ENCODE results near the gene SLC25A12. TPM values are rescaled to one million over a fixed set of nuclear protein-coding genes. Genes with fewer than 3 reads are reported as not detected.

Gene SLC25A12
- total and polyA plus RNA-seq, 2 of the 13 experiments (the other 11 are each of a cell fraction or from before 2014, with no cell fraction given), result 8.1 to 15.9 TPM

DNA sequence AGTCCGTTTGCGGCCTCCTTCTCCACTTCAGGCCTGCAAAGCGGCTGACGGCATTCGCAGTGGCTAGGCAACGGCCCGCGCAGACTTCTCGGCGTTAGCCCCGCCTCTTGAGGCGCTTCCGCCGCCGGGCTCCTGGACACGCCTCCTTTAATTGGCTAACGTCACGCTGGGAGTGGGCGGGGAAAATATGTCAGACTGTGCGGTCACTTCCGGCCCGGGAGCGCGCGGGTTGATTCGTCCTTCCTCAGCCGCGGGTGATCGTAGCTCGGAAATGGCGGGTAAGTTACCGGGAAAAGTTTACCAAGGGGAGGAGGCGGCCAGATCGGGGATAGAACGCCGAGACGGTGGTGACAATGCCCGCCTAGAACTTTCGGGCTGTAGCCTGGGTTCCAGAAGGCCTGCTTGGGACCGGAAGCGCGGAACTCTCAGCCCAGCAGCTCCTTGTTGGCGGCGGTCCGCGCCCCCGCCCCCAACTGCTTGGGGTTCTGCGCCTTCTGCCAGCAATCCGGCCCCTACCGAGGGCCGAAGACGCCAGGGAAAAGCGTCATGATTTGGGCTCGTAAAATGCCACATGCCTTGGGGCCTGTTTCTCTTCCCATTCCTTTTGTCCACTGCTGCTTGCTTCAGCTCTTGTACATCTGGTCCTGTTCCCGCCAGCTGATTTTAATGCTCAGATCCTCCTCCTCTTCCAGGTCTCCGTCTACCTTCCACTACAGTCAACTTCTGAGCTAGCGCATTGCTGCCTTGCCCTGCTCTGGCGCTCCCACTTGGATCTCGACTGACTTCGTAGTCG lies 28.4 kb upstream of the SLC25A12 start, which contains the start of gene HAT1 (continued):
- peak; percentile 65 for TF ChIP-seq SALL1 (CRISPR knock-in tag; IDR thresholded peaks at IDR 0.05)
- TF ChIP-seq, protein P1, sequence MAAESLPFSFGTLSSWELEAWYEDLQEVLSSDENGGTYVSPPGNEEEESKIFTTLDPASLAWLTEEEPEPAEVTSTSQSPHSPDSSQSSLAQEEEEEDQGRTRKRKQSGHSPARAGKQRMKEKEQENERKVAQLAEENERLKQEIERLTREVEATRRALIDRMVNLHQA (CRISPR knock-in tag; IDR thresholded peaks at IDR 0.05), result no peak
- TF ChIP-seq NR2C2 (CRISPR knock-in tag; IDR thresholded peaks at IDR 0.05; ENCODE audit: borderline replicate concordance), result peak; percentile 76
- no peak for TF ChIP-seq PAWR (CRISPR knock-in tag; IDR thresholded peaks at IDR 0.05; ENCODE audit: borderline replicate concordance)
- peak; percentile 85 for TF ChIP-seq POLR2AphosphoS5 (IDR thresholded peaks at IDR 0.05; ENCODE audit: low read depth, low read length)
- TF ChIP-seq ATAD3A (CRISPR knock-in tag; IDR thresholded peaks at IDR 0.05), result no peak
- peak; percentile 31; the same call in 1 of the 2 replicates for TF ChIP-seq ZNF34 (CRISPR knock-in tag; IDR thresholded peaks at IDR 0.05; ENCODE audit: borderline replicate concordance)
- peak; percentile 9 for TF ChIP-seq ZNF792 (CRISPR knock-in tag; IDR thresholded peaks at IDR 0.05)
- TF ChIP-seq ARNT2 (CRISPR knock-in tag; IDR thresholded peaks at IDR 0.05; ENCODE audit: low read depth), result peak; percentile 82; the same call in 1 of the 2 replicates
- TF ChIP-seq POLR2G (IDR thresholded peaks at IDR 0.05; ENCODE audit: low read depth, low read length), result peak; percentile 80
- TF ChIP-seq, protein P2, sequence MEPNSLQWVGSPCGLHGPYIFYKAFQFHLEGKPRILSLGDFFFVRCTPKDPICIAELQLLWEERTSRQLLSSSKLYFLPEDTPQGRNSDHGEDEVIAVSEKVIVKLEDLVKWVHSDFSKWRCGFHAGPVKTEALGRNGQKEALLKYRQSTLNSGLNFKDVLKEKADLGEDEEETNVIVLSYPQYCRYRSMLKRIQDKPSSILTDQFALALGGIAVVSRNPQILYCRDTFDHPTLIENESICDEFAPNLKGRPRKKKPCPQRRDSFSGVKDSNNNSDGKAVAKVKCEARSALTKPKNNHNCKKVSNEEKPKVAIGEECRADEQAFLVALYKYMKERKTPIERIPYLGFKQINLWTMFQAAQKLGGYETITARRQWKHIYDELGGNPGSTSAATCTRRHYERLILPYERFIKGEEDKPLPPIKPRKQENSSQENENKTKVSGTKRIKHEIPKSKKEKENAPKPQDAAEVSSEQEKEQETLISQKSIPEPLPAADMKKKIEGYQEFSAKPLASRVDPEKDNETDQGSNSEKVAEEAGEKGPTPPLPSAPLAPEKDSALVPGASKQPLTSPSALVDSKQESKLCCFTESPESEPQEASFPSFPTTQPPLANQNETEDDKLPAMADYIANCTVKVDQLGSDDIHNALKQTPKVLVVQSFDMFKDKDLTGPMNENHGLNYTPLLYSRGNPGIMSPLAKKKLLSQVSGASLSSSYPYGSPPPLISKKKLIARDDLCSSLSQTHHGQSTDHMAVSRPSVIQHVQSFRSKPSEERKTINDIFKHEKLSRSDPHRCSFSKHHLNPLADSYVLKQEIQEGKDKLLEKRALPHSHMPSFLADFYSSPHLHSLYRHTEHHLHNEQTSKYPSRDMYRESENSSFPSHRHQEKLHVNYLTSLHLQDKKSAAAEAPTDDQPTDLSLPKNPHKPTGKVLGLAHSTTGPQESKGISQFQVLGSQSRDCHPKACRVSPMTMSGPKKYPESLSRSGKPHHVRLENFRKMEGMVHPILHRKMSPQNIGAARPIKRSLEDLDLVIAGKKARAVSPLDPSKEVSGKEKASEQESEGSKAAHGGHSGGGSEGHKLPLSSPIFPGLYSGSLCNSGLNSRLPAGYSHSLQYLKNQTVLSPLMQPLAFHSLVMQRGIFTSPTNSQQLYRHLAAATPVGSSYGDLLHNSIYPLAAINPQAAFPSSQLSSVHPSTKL (CRISPR knock-in tag; IDR thresholded peaks at IDR 0.05), result peak; percentile 57
- TF ChIP-seq, protein P3, sequence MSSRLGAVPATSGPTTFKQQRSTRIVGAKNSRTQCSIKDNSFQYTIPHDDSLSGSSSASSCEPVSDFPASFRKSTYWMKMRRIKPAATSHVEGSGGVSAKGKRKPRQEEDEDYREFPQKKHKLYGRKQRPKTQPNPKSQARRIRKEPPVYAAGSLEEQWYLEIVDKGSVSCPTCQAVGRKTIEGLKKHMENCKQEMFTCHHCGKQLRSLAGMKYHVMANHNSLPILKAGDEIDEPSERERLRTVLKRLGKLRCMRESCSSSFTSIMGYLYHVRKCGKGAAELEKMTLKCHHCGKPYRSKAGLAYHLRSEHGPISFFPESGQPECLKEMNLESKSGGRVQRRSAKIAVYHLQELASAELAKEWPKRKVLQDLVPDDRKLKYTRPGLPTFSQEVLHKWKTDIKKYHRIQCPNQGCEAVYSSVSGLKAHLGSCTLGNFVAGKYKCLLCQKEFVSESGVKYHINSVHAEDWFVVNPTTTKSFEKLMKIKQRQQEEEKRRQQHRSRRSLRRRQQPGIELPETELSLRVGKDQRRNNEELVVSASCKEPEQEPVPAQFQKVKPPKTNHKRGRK (CRISPR knock-in tag; IDR thresholded peaks at IDR 0.05), result peak; percentile 44; the same call in 1 of the 2 replicates
- TF ChIP-seq ZNF430 (CRISPR knock-in tag; IDR thresholded peaks at IDR 0.05), result peak; percentile 94
- peak; percentile 77 for TF ChIP-seq GFI1 (CRISPR knock-in tag; IDR thresholded peaks at IDR 0.05; ENCODE audit: borderline replicate concordance)
- TF ChIP-seq, protein P4, sequence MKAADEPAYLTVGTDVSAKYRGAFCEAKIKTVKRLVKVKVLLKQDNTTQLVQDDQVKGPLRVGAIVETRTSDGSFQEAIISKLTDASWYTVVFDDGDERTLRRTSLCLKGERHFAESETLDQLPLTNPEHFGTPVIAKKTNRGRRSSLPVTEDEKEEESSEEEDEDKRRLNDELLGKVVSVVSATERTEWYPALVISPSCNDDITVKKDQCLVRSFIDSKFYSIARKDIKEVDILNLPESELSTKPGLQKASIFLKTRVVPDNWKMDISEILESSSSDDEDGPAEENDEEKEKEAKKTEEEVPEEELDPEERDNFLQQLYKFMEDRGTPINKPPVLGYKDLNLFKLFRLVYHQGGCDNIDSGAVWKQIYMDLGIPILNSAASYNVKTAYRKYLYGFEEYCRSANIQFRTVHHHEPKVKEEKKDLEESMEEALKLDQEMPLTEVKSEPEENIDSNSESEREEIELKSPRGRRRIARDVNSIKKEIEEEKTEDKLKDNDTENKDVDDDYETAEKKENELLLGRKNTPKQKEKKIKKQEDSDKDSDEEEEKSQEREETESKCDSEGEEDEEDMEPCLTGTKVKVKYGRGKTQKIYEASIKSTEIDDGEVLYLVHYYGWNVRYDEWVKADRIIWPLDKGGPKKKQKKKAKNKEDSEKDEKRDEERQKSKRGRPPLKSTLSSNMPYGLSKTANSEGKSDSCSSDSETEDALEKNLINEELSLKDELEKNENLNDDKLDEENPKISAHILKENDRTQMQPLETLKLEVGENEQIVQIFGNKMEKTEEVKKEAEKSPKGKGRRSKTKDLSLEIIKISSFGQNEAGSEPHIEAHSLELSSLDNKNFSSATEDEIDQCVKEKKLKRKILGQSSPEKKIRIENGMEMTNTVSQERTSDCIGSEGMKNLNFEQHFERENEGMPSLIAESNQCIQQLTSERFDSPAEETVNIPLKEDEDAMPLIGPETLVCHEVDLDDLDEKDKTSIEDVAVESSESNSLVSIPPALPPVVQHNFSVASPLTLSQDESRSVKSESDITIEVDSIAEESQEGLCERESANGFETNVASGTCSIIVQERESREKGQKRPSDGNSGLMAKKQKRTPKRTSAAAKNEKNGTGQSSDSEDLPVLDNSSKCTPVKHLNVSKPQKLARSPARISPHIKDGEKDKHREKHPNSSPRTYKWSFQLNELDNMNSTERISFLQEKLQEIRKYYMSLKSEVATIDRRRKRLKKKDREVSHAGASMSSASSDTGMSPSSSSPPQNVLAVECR (CRISPR knock-in tag; IDR thresholded peaks at IDR 0.05; ENCODE audit: borderline replicate concordance), result peak; percentile 97
- peak; percentile 65; the same call in 1 of the 2 replicates for TF ChIP-seq SNAI1 (CRISPR knock-in tag; IDR thresholded peaks at IDR 0.05; ENCODE audit: borderline replicate concordance)
- TF ChIP-seq SOX13 (IDR thresholded peaks at IDR 0.05), result no peak
- TF ChIP-seq SOX13 (CRISPR knock-in tag; conservative IDR thresholded peaks at IDR 0.05 in 1 of 2, IDR thresholded peaks at IDR 0.05 in 1 of 2), result no peak
- peak; percentile 73 for TF ChIP-seq XRCC5 (optimal IDR thresholded peaks at IDR 0.05; ENCODE audit: low read length)
